Right kidney (tissue), 1 donor: ENCODE measurements around the gene PRKAG2.

Experiments
- DNase-seq: peaks from one replicate; pipeline ENCODE4 v3.0.0-alpha.2; 2016

The PRKAG2 gene

DNA sequence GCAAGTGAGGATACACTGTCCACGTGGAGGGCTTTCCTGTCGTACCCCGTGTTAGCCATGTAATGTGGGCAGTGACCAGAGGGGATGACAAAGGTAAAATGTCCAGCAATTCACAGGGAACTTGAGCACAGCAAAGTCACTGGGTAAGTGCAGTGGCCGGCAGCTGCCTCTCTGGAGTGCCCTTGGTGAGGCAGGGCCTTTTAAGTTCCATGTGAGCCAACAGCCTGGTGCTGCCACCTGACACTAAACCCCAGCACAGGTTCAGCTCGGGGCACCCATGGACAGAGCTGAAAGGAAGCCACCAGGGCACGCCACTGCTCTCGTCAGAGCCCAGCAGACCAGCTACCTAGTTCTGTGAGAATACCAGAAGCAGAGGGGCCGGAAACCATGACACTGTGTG, 168.3 kb downstream of the PRKAG2 start:
- no peak for DNase-seq

DNA sequence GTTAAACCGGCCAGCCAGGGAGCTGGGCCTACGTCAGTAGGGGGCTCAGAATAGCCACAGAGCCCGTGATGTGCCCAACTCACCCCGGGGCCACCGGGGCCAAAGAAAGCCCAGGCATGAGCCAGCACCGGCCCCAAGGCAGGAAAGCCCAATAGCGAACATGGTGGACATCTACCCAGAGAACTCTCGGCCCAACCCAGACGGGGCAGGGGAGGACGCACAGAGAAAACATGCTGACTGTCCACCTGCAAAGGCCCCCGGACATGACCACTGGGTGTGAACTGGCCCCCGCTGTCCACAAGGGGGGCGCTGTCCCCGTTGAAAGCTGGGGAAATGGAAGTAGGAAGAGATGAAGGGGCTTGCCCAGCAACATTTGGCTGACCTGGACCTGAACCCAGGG, 169.2 kb downstream of the PRKAG2 start:
- DNase-seq = no peak

DNA sequence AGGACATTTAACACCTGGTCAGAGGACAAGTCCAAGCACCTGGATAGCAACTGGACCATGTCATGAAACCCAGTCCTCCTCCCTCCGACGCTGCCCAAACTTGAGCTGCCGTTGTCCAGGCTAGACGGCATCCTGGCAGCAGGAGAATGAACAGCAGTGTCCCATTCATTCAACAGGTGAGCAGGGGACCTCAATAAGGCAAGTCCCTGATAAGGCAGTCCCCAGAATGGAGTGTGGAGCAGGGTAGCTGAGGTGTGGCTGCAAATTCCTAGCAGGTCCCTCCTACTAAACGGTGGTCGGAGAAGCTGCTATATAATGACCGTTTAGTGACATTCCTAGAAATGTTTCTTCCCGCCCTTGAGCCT, 169.8 kb downstream of the PRKAG2 start:
- DNase-seq = no peak

GRCh38 chr7:151706277-151707104, 170.4 kb downstream of the PRKAG2 start:
- no peak for DNase-seq

DNA sequence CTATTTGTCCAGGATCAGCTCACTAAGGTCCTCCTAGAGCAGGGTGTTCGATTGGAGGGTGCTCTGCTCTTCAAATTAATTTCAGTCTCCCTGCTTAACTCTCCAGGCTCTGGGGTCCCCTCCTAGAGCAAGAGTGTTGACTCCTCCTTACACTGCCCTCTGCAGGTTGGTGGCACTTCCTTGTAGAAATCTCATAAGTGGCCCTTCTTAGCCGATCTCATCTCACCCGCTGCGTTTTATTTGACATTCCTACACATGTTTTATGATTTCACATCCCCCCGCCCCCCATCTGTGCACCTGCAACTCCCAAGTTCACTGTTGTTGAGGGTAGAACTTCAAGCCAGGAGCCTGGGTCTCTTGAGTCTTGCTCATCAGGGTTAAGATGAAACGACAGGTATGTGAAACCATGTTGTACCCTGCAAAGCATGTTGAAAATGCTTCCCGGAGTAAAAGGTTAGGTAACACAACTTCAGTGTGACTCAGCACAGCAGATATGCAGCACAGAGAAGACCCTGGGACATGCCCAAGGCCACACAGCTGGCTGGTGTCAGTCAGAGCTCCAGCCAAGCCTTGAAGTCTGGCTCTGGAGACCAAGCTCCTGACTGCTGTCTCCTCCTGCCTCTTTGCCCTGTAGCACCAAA, 171.2 kb downstream of the PRKAG2 start:
- peak; percentile 55 for DNase-seq

GRCh38 chr7:151704960-151705635, 171.8 kb downstream of the PRKAG2 start:
- DNase-seq = peak; percentile 48

DNA sequence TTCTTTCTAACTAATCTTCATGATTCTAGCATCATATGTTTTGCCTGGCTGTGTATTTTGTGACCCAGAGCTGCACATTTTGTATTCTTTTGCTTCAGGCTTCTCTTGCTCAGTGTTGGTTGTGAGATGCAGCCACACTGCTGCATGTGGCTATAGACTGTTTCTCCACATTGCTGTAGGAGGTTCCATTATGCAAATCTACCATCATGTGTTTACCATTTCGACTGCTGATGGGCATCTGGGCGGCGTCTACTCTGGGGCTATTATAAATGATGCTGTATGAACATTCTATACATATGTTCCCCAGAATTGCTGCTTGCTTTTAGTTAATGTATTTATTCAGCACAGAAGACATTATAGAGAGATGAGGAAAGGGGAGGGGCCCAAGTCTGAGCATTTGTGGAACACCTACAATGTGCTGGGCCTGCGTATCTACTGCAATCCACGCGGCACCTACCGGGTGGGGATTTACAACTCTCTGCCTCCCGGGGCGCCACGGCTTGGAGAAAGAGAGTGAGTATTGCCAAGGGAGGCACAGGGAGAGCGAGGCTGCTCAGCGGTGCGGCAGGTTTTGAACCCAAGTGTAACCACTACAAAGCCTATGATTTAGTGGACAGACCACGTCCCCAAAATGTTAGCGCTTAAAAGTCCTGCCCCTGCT, 172.5 kb downstream of the PRKAG2 start:
- DNase-seq = no peak

- no peak for DNase-seq
These were observed 174.0 kb downstream of the PRKAG2 start for GRCh38 chr7:151702961-151703360.

DNA sequence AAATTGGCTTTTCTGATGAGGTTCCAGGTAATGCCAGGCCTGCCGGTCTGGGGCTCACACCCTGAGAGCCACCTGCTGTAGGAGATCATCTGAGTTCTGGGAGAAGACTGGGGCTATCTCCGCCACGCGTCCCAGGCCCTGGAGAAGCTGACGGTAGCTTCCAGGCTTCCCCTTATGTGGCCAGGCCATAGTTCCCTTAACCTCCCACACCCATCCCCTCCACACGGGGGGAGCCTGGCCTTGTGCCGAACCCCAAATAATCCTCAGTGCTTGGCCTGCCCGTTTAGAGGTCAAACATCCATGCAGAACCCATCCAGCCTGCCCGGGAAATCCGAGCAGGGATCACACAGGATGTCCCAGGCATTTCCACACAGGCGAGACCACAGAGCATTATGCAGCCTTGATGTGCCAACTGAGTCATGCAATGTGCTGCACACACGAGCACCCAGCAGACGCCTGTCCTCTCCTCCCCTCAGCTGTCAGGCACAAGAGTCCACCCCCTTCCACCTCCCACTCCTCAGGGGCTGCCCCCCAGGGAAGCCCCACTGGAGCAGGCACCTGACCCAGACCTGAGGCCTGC, 176.2 kb downstream of the PRKAG2 start:
- no peak for DNase-seq

DNA sequence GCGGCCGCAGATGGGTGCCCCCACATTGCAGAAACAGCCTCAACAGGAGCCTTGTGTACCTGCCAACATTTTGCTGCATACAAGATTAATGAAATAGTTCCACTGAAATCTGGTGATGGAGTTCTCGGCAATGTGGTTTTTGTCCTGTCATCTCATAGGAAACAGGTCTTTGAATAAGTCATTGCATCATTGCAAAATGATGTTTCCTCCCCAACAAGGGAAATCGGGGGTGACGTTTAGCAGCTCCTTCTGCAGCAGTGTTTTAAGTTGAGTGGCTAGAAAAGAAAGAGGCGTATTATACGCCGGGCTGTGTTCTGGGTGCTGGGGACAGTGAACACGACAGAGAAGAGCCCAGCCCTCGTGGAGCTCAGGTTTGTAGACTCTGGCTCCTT, 177.0 kb downstream of the PRKAG2 start:
- no peak for DNase-seq

DNA sequence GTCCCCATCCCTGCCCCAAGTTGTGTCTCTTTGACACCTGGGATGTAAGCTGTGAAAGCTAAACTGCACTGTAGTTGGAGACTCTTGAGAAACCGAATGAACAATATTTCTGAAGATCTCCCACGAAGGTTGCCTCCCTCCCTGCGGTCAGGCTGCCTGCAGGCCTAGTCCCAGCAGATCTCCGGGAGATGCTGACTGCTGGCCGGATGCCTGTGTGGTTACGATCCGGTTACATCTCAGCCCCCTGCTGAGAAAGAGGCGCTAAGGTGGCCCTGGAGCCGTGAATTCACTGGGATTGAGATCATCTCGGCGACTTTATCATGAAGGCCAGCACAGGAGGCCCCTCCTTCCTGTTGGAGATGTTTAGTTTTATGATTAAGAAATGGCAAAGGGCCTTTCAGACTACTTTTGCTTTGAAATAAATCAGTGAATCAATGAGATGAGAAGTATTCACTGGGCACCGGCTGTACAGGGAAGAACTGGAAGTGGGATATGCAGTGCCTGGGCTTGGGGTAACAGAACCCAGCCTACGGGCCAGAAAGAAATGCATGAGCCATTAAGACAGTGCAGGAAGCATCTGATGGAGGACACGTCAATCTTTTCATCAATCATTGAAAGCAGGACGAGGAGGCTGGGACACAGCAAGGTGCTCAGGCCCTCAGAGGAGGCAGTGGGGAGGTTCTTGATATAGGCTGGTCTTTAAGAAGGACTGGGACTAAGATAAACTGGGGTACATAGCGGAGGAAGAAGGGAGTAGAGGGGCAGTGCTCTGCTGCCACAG, 177.6 kb downstream of the PRKAG2 start:
- no peak for DNase-seq

- DNase-seq = no peak
These were observed 179.0 kb downstream of the PRKAG2 start for GRCh38 chr7:151697942-151698341.

GRCh38 chr7:151697515-151697895, 179.4 kb downstream of the PRKAG2 start:
- no peak for DNase-seq

- peak; percentile 42 for DNase-seq
These were observed 180.0 kb downstream of the PRKAG2 start for GRCh38 chr7:151696721-151697514.

- DNase-seq = no peak
These were observed 180.9 kb downstream of the PRKAG2 start for GRCh38 chr7:151695951-151696541.

GRCh38 chr7:151694828-151695580, 181.9 kb downstream of the PRKAG2 start:
- DNase-seq = no peak

DNA sequence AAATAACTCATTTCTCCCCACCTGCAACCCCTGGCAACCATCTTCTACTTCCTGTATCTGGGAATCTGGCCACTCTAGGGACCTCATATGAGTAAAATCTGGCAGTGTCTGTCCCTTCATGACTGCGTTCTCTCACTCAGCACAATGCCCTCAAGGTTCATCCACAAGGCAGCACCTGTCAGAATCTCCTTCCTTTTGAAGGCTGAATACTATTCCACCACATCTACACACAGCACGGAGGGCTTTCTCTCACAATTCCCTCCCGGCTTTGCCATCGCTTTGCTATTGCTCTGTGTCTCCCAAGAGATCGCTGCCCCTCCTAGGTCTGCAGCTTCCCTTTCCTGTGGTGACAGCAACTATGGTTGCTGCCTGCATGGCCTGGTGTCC, 182.5 kb downstream of the PRKAG2 start:
- DNase-seq = no peak

DNA sequence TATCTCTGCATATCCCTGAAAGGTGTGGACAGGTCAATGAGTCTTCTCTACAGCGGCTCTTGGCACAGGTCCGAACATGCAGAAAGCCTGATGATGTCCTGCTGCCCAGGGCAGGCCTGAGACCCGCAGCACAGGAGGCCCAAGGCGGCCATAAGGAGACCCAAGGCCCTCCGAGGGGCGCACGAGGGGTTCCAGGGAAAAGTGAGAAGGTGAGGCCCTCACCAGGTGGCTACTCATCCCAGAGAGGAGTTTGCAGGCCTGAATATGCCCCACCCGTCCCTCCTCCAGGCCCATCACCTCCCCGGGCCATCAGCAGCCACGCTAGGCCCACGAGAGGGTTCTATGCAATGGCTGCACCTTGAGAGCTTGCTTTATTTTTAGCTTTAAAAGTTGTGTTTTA, 183.8 kb downstream of the PRKAG2 start:
- peak; percentile 42 for DNase-seq

GRCh38 chr7:151692721-151693120, 184.2 kb downstream of the PRKAG2 start:
- no peak for DNase-seq

GRCh38 chr7:151691449-151691848, 185.5 kb downstream of the PRKAG2 start:
- no peak for DNase-seq
